ENCODE data around the gene UGT1A9.

Gene UGT1A9

GRCh38 chr2:233819884-233820773, 148.4 kb downstream of the UGT1A9 start:
- Mint-ChIP-seq H3K4me1 (no peaks in the 10 kb centered on the region), H3K27ac (no peak overlapping the region), H3K4me3 (no peak overlapping the region), H3K9me3 (no peaks in the 10 kb centered on the region), H3K27me3 (peaks cover 9 to 14% of the 10 kb centered on the region in 2 donors), H3K36me3 (no peaks in the 10 kb centered on the region)
- DNase-seq = no peak
- ATAC-seq (replicated peaks) = no peak

GRCh38 chr2:233820774-233821105, 149.0 kb downstream of the UGT1A9 start:
- no peaks in the 10 kb centered on the region for H3K4me1 Mint-ChIP-seq
- H3K27ac Mint-ChIP-seq = no peak overlapping the region
- H3K36me3 Mint-ChIP-seq = no peaks in the 10 kb centered on the region
- H3K27me3 Mint-ChIP-seq = peaks cover 9 to 14% of the 10 kb centered on the region in 2 donors
- H3K9me3 Mint-ChIP-seq = no peaks in the 10 kb centered on the region
- H3K4me3 Mint-ChIP-seq = no peak overlapping the region
- ATAC-seq (replicated peaks) = no peak
- DNase-seq = no peak

GRCh38 chr2:233821196-233821595, 149.5 kb downstream of the UGT1A9 start:
- no peak for ATAC-seq (replicated peaks)
- Mint-ChIP-seq H3K27ac (no peak overlapping the region), H3K4me1 (no peaks in the 10 kb centered on the region), H3K9me3 (peaks cover 0 to 1% of the 10 kb centered on the region in 2 donors), H3K36me3 (no peaks in the 10 kb centered on the region), H3K27me3 (peaks cover 9 to 11% of the 10 kb centered on the region in 2 donors), H3K4me3 (no peak overlapping the region)
- DNase-seq = no peak

DNA sequence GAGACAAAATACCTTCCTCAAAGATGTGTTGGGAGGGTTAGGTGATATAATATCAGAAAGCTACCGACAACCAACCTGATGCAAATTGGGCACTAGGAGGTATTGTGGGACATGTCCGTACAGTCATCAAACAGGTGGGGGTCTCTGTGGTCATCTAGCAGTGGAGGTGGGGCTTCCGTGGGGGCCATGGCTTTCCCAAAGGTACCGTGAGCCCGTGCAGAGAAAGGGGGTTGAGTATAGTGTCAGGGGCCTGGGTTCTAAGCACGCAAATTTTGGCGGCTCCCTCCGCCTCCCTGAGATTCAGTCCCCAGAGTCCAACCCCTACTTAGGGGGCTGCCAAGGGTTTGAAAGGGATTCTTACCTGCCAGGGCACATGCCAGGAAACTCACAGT, 150.0 kb downstream of the UGT1A9 start:
- no peak overlapping the region for H3K27ac Mint-ChIP-seq
- no peaks in the 10 kb centered on the region for H3K36me3 Mint-ChIP-seq
- DNase-seq (no peak), ATAC-seq (replicated peaks) (no peak)
- peaks cover 6 to 9% of the 10 kb centered on the region in 2 donors for H3K27me3 Mint-ChIP-seq
- H3K9me3 Mint-ChIP-seq = peaks cover 0 to 2% of the 10 kb centered on the region in 2 donors
- H3K4me1 Mint-ChIP-seq = no peaks in the 10 kb centered on the region
- no peak overlapping the region for H3K4me3 Mint-ChIP-seq

GRCh38 chr2:233822101-233822771, 150.5 kb downstream of the UGT1A9 start:
- Mint-ChIP-seq H3K4me1 (no peaks in the 10 kb centered on the region), H3K9me3 (peaks cover 0 to 2% of the 10 kb centered on the region in 2 donors), H3K4me3 (no peak overlapping the region), H3K36me3 (no peaks in the 10 kb centered on the region), H3K27me3 (peaks cover 2 to 6% of the 10 kb centered on the region in 2 donors), H3K27ac (no peak overlapping the region)
- no peak for DNase-seq
- ATAC-seq (replicated peaks) = no peak
